ENCODE results near the gene ZNF277. TPM values are rescaled to one million over a fixed set of nuclear protein-coding genes. Genes with fewer than 3 reads are reported as not detected.

Gene ZNF277
- total RNA-seq, 4 donors from 2014 or later = 28.4 to 45.4 (median 36.5) TPM

DNA sequence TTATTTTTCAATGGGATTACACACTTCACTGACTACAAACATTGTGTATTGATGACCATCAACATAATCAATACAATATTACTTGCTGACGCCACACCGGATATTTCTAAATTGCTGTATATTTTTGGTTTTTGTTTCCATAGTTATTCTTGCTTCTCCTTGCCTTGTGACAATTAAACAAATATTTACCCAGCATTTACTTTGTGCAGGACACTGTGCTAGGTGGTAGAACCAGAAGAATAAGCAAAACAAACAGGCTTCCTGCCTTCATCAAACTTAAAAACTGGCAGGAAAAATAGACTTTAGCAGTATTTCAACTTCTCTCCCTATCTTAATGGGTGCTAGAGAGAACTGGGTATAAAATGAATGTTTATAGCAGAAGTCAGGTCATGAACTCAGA lies 50.6 kb downstream of the ZNF277 start:
- TF ChIP-seq POLR2A (IDR thresholded peaks at IDR 0.05) = no peak
- TF ChIP-seq, protein P1, sequence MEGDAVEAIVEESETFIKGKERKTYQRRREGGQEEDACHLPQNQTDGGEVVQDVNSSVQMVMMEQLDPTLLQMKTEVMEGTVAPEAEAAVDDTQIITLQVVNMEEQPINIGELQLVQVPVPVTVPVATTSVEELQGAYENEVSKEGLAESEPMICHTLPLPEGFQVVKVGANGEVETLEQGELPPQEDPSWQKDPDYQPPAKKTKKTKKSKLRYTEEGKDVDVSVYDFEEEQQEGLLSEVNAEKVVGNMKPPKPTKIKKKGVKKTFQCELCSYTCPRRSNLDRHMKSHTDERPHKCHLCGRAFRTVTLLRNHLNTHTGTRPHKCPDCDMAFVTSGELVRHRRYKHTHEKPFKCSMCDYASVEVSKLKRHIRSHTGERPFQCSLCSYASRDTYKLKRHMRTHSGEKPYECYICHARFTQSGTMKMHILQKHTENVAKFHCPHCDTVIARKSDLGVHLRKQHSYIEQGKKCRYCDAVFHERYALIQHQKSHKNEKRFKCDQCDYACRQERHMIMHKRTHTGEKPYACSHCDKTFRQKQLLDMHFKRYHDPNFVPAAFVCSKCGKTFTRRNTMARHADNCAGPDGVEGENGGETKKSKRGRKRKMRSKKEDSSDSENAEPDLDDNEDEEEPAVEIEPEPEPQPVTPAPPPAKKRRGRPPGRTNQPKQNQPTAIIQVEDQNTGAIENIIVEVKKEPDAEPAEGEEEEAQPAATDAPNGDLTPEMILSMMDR (IDR thresholded peaks at IDR 0.05) = no peak

DNA sequence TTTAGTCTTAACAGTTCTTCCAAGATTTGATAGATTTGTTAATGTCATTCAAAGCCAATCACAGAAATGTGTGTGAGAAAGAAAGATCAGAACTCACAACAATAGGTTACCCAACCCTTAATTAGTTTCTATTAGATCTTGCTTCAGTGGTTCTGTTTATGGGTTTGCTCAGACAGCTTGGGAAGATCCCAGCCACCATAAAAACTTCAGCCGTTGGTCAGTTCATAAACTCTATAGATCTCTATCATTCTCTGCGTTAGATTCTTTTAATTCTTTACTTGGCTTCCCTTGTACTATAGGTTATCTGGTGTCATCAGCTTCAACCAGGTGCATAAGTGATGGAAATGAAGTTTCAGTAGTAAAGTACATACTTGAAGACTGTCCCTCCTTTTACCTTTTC lies 54.4 kb downstream of the ZNF277 start:
- Histone ChIP-seq H3K27ac (no peak overlapping the region), H3K9me3 (no peaks in the 10 kb centered on the region), H3K27me3 (no peaks in the 10 kb centered on the region), H3K4me3 (replicated peaks in 1 of 3) (no peak overlapping the region), H3K4me1 (peaks cover 3 to 7% of the 10 kb centered on the region in 2 donors), H3K36me3 (no peaks in the 10 kb centered on the region)
- 92 to 94% methylated on average over 2 of the region's 2 CpGs for WGBS, 2 donors
- DNase-seq = no peak
- intact Hi-C loops (cut with DNase I) = no loop called here
- TF ChIP-seq, protein P1 (IDR thresholded peaks at IDR 0.05) = no peak
- TF ChIP-seq POLR2A (IDR thresholded peaks at IDR 0.05) = no peak

More for the DNA sequence above, 50.6 kb downstream of the ZNF277 start:
- Histone ChIP-seq H3K36me3 (no peaks in the 10 kb centered on the region), H3K27me3 (no peaks in the 10 kb centered on the region), H3K27ac (no peak overlapping the region), H3K9me3 (no peaks in the 10 kb centered on the region), H3K4me1 (peaks cover 8 to 14% of the 10 kb centered on the region in 2 donors), H3K4me3 (replicated peaks in 1 of 3) (no peak overlapping the region)
- intact Hi-C loops (cut with DNase I) = no loop called here
- no peak for DNase-seq
- 92 to 95% methylated on average over 2 of the region's 2 CpGs for WGBS, 2 donors

DNA sequence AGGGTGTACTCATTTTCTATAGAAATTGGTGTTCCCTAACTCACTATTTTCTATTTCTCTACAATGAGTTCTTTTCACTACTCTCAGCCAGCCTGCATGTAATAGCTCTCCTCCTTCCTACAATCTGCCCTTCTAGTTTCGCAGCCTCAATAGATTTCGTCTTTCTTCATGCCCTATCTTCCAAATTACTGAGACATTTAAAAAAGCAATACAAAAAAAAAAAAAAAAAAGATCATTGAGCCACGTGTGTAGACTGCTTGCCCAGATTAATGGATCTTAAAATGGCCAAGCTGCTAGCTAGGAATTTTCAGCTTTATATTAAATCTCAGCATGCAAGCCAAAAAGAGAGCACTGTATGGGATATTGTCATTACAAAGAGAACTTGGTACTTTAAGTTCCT lies 55.5 kb downstream of the ZNF277 start:
- Histone ChIP-seq H3K9me3 (no peaks in the 10 kb centered on the region), H3K27ac (no peak overlapping the region), H3K4me3 (replicated peaks in 1 of 3) (no peak overlapping the region), H3K4me1 (peaks cover 3% of the 10 kb centered on the region in 2 donors), H3K36me3 (no peaks in the 10 kb centered on the region), H3K27me3 (no peaks in the 10 kb centered on the region)
- DNase-seq = no peak
- intact Hi-C loops (cut with DNase I) = no loop called here
- TF ChIP-seq, protein P1 (IDR thresholded peaks at IDR 0.05) = no peak
- TF ChIP-seq POLR2A (IDR thresholded peaks at IDR 0.05) = no peak
- 89 to 90% methylated on average over 3 of the region's 3 CpGs for WGBS, 2 donors

DNA sequence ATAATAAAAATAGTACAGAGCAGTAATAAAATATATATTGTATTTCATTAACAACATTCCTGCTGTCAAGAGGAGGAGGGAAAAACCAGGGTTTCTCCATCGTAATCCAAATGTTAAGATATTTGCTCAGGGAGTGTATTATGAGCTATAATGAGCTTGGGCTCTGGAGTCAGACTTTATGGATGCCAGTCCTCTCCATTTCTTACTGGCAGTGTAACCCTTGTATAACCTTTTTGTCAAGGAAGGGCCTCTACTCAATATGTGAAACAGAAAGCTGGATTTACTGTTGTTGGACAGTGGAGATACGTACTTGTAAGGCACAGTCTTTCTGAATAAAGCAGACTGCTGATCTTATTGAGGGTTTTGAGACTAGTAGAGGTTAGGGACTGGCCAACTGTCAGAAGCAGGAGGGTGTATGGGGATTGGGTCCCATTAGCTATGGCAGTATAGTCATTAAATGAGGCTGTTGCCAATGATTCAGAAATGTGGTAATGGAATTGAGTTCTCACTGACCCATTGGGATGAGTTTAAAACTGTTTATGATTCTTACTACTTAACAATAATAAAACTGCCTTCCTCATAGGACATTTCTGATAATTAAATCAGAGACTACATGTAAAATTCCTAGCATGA lies 56.5 kb downstream of the ZNF277 start:
- H3K27ac ChIP-seq = no peak overlapping the region
- H3K4me1 ChIP-seq = peaks cover 0 to 3% of the 10 kb centered on the region in 2 donors
- 93 to 98% methylated on average over 2 of the region's 2 CpGs for WGBS, 2 donors
- no peak for DNase-seq
- intact Hi-C loops (cut with DNase I) = no loop called here
- no peaks in the 10 kb centered on the region for H3K9me3 ChIP-seq
- H3K4me3 ChIP-seq (replicated peaks in 1 of 3) = no peak overlapping the region
- H3K36me3 ChIP-seq = no peaks in the 10 kb centered on the region
- H3K27me3 ChIP-seq = no peaks in the 10 kb centered on the region
- no peak for TF ChIP-seq POLR2A (IDR thresholded peaks at IDR 0.05)
- TF ChIP-seq, protein P1 (IDR thresholded peaks at IDR 0.05) = no peak

DNA sequence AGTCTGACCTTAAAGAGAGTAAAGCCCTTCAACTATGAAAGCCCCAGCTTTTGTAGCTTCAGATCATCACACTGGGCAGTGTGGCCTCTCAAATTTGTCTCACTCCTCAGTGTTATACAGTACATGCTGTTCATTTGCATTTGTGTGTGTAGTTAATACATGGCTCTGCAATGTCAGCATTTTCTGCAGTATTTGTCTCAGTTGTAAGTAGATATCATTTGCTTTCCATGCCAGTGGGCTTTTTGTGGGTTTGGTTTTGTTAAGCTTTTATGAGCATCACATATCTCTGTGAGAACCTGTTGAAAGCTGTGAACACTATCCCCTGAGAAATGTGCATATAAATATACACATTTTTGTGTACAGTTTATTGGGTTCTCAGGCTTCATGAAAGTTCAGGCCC lies 57.0 kb downstream of the ZNF277 start:
- no peak overlapping the region for H3K27ac ChIP-seq
- intact Hi-C loops (cut with DNase I) = no loop called here
- H3K4me1 ChIP-seq = peaks cover 0 to 3% of the 10 kb centered on the region in 2 donors
- H3K27me3 ChIP-seq = no peaks in the 10 kb centered on the region
- H3K9me3 ChIP-seq = no peaks in the 10 kb centered on the region
- no peak overlapping the region for H3K4me3 ChIP-seq (replicated peaks in 1 of 3)
- DNase-seq = no peak
- TF ChIP-seq POLR2A (IDR thresholded peaks at IDR 0.05) = no peak
- TF ChIP-seq, protein P1 (IDR thresholded peaks at IDR 0.05) = no peak
- H3K36me3 ChIP-seq = no peaks in the 10 kb centered on the region
